K562 (cell line): Measurements from ENCODE around the gene HSP90AA1. TPM values are rescaled to one million over a fixed set of nuclear protein-coding genes. Genes with fewer than 3 reads are reported as not detected.

Experiments
- ATAC-seq: fragments of 200-7000 bp; cut with Tn5 transposase; 3 replicates; pipeline ENCODE4 v1.9.1; 2020; ENCODE audit warnings: moderate library complexity
- BruUV-seq: library from RNA; stranded (reverse); fragments of 400-500 nt; replicated peaks from 2 replicates; lab custom pipeline; 2021; lab: Mats Ljungman, UMichigan
- CTCF ChIA-PET: fragments of 300-600 bp; formaldehyde crosslinking; extraction: SDS; loops from one replicate; lab custom pipeline; 2021; ENCODE audit warnings: low intra/inter-chr PET ratio; lab: Yijun Ruan, JAX
- POLR2A ChIA-PET: fragments of 300-600, 350-650 bp; sonication (Branson Sonifier 250); formaldehyde crosslinking; extraction: SDS; loops from one replicate; lab custom pipeline; 2021; ENCODE audit warnings: antibody characterized with exemption, inconsistent platforms; lab: Yijun Ruan, JAX
- DNase-seq, 4 experiments: peaks; one replicate each; pipeline versions ENCODE4 v3.0.0 to v3.0.0-alpha.2; 2011 to 2018; ENCODE audit warnings: low spot score in 3 of 4, mixed read lengths in 3 of 4; ENCODE audit errors: extremely low read depth in 1 of 4
- FAIRE-seq: peaks from 2 replicates; lab custom pipeline; 2011; peaks lifted over from hg19 to GRCh38; lab: Jason Lieb, UNC
- H2AFZ ChIP-seq: 2 replicates; pipeline ENCODE4 v1.6.0; 2011; ENCODE audit warnings: low read depth, low read length, control low read depth, inconsistent platforms
- H3K27ac ChIP-seq: fragments of 200-600 bp; 3 replicates; pipeline ENCODE4 v1.8.0; 2011; ENCODE audit warnings: low read depth, mild to moderate bottlenecking, control low read depth, inconsistent platforms, low read length, moderate library complexity, mixed read lengths; ENCODE audit errors: extremely low read depth
- H3K27me3 ChIP-seq, 2 experiments: fragments of 300-600 bp in 1 of 2; 2 replicates in 1 of 2; 3 replicates in 1 of 2; pipeline versions ENCODE4 v1.6.0 to v1.8.0; 2011; ENCODE audit warnings: inconsistent platforms in 2 of 2, low read length in 2 of 2, mild to moderate bottlenecking in 1 of 2, mixed read lengths in 1 of 2, moderate library complexity in 1 of 2; ENCODE audit not compliant: control insufficient read depth in 2 of 2, insufficient read depth in 2 of 2
- H3K36me3 ChIP-seq: fragments of 300-600 bp; 3 replicates; pipeline ENCODE4 v1.8.0; 2011; ENCODE audit warnings: mild to moderate bottlenecking, low read length, inconsistent platforms; ENCODE audit not compliant: control insufficient read depth, insufficient read depth
- H3K4me1 ChIP-seq, 2 experiments: fragments of 200-600 bp in 1 of 2; replicated peaks in 1 of 2; 2 replicates in 1 of 2; 3 replicates in 1 of 2; pipeline versions ENCODE4 v1.5.1 to v1.8.0; 2011; ENCODE audit warnings: inconsistent platforms in 2 of 2, low read length in 2 of 2, mild to moderate bottlenecking in 1 of 2, mixed read lengths in 1 of 2, moderate library complexity in 1 of 2; ENCODE audit not compliant: control insufficient read depth in 2 of 2, insufficient read depth in 2 of 2
- H3K4me2 ChIP-seq: 2 replicates; pipeline ENCODE4 v1.6.1; 2011; ENCODE audit warnings: low read length, control low read depth, inconsistent platforms, mixed read lengths; ENCODE audit not compliant: insufficient read depth
- H3K4me3 ChIP-seq: fragments of 200-600 bp; sonication (generic), shearing (Covaris generic); 2 replicates; pipeline ENCODE4 v1.5.1; 2016; ENCODE audit warnings: control low read depth, inconsistent platforms
- H3K79me2 ChIP-seq: fragments of 200-600 bp; 3 replicates; pipeline ENCODE4 v1.8.0; 2011; ENCODE audit warnings: low read length, inconsistent platforms; ENCODE audit not compliant: control insufficient read depth, insufficient read depth
- H3K9ac ChIP-seq, 2 experiments: 2 replicates each; pipeline versions ENCODE4 v1.6.0 to v1.6.1; 2011; ENCODE audit warnings: low read depth in 2 of 2, low read length in 2 of 2, control low read depth in 1 of 2, inconsistent platforms in 1 of 2, mild to moderate bottlenecking in 1 of 2, mixed read lengths in 1 of 2; ENCODE audit not compliant: insufficient read depth in 1 of 2
- H3K9me1 ChIP-seq: one replicate; pipeline ENCODE4 v1.6.0; 2011; ENCODE audit warnings: inconsistent platforms, mild to moderate bottlenecking, low read length, moderate library complexity; ENCODE audit not compliant: control insufficient read depth, insufficient read depth
- H3K9me3 ChIP-seq: replicated peaks from 2 replicates; pipeline ENCODE4 v1.5.1; 2011; ENCODE audit warnings: low read depth, low read length, inconsistent platforms; ENCODE audit not compliant: control insufficient read depth, insufficient read depth
- H4K20me1 ChIP-seq: replicated peaks from 2 replicates; pipeline ENCODE4 v1.6.1; 2011; ENCODE audit warnings: low read length, inconsistent platforms, mixed read lengths; ENCODE audit not compliant: control insufficient read depth, insufficient read depth
- BRCA1 ChIP-seq, 2 experiments: fragments of 450-650 bp in 1 of 2; sonication (generic) in 1 of 2; formaldehyde crosslinking in 1 of 2; IDR thresholded peaks; 2 replicates each; pipeline versions ENCODE4 v1.5.0 to v1.6.1; 2017 to 2020; ENCODE audit warnings: mild to moderate bottlenecking in 1 of 2, missing genetic modification reagents in 1 of 2
- CC2D1A ChIP-seq: fragments of 450-650 bp; IDR thresholded peaks from 2 replicates; pipeline ENCODE4 v1.6.1; 2017; ENCODE audit warnings: mild to moderate bottlenecking
- FIP1L1 ChIP-seq: fragments of 200-400 bp; formaldehyde crosslinking; IDR thresholded peaks from 2 replicates; pipeline ENCODE4 v1.6.1; 2018; ENCODE audit warnings: mild to moderate bottlenecking, low read depth, low read length; ENCODE audit not compliant: poor library complexity, severe bottlenecking
- GABPB2 ChIP-seq: fragments of 250-450 bp; sonication (Bioruptor Pico); conservative IDR thresholded peaks from 2 replicates; pipeline ENCODE4 v1.5.1; 2021; ENCODE audit warnings: mild to moderate bottlenecking
- KHSRP ChIP-seq: fragments of 450-650 bp; IDR thresholded peaks from 2 replicates; pipeline ENCODE4 v1.6.1; 2017
- NCOR1 ChIP-seq: fragments of 450-650 bp; IDR thresholded peaks from 2 replicates; pipeline ENCODE4 v1.6.1; 2016; ENCODE audit warnings: mild to moderate bottlenecking, moderate library complexity
- TRIM24 ChIP-seq, 2 experiments: fragments of 450-650 bp; IDR thresholded peaks; 2 replicates each; pipeline ENCODE4 v1.6.1; 2016
- ZNF408 ChIP-seq: fragments of 250-450 bp; sonication (Bioruptor Pico); IDR thresholded peaks from 2 replicates; pipeline ENCODE4 v1.4.0; 2020; ENCODE audit warnings: low read depth, mild to moderate bottlenecking, moderate library complexity
- ZNF785 ChIP-seq: fragments of 250-450 bp; sonication (Bioruptor Pico); IDR thresholded peaks from 2 replicates; pipeline ENCODE4 v1.4.0; 2020; ENCODE audit warnings: mild to moderate bottlenecking
- WGBS: fragments of 100-300 bp; shearing (Covaris generic); methylation state at CpG from one replicate; pipeline ENCODE4 v1.1.6; 2016; ENCODE audit warnings: low coverage, mixed read lengths; ENCODE audit not compliant: insufficient coverage; ENCODE audit errors: missing lambda C conversion rate; 5-methylcytosine and 5-hydroxymethylcytosine counted together
- in situ Hi-C: fragments of 300-500 bp; cut with MboI; formaldehyde crosslinking; loops from 4 replicates; pipeline ENCODE4 v1.15.0; 2018; ENCODE audit warnings: inconsistent platforms, mixed read lengths
- intact Hi-C: fragments of 100-400 bp; cut with micrococcal nuclease; formaldehyde crosslinking; loops from 2 replicates; pipeline ENCODE4 v1.14.2; 2022
- polyA plus RNA-seq, 8 experiments: library from polyadenylated mRNA; depleted of rRNA in 4 of 8; stranded (reverse) in 5 of 8; unstranded in 3 of 8; fragments of >200 nt; fragmentation: Nextera tagmentation in 2 of 8; fragmentation: Illumina TruSeq in 1 of 8; extraction: Ambion mirVana in 2 of 8; extraction: Trizol in 1 of 8; gene quantifications; 2 replicates each; pipeline versions ENCODE4 v1.2.1 to v1.2.3, GENCODE V29; 2011 to 2014; ENCODE audit warnings: inconsistent platforms in 1 of 8, missing spikeins in 1 of 8
- total RNA-seq, 7 experiments: library from RNA; depleted of rRNA in 6 of 7; stranded (reverse); fragments of >200 nt in 6 of 7; fragmentation: Illumina TruSeq in 2 of 7; extraction: Trizol in 2 of 7; gene quantifications; 2 replicates each; pipeline versions ENCODE4 v1.2.1 to v1.2.3, GENCODE V29; 2011 to 2021; ENCODE audit warnings: low replicate concordance in 1 of 7
- TF ChIP-seq, protein P1 (sequence below): fragments of 450-650 bp; formaldehyde crosslinking; IDR thresholded peaks from 2 replicates; pipeline ENCODE4 v1.4.0; 2020; ENCODE audit warnings: mild to moderate bottlenecking, mixed read lengths
- TF ChIP-seq, protein P2 (sequence below): sonication (generic); formaldehyde crosslinking; IDR thresholded peaks from 2 replicates; pipeline ENCODE4 v1.8.1; 2023; ENCODE audit warnings: mild to moderate bottlenecking, missing genetic modification reagents
- TF ChIP-seq, protein P3 (sequence below), 2 experiments: IDR thresholded peaks; 2 replicates each; pipeline ENCODE4 v1.6.1; 2011; ENCODE audit warnings: borderline replicate concordance in 1 of 2, control low read depth in 1 of 2, low read depth in 1 of 2, low read length in 1 of 2, mild to moderate bottlenecking in 1 of 2, mixed read lengths in 1 of 2, moderate library complexity in 1 of 2; ENCODE audit not compliant: insufficient read depth in 1 of 2, insufficient read length in 1 of 2, poor library complexity in 1 of 2, severe bottlenecking in 1 of 2; ENCODE audit errors: extremely low read depth in 1 of 2
- TF ChIP-seq, protein P4 (sequence below): sonication (generic); formaldehyde crosslinking; IDR thresholded peaks from 2 replicates; pipeline ENCODE4 v1.8.0; 2022; ENCODE audit warnings: mild to moderate bottlenecking, low read depth, missing genetic modification reagents

Gene HSP90AA1
- total and polyA plus RNA-seq, 9 of the 15 experiments (the other 6 are each of a cell fraction or from before 2014, with no cell fraction given): 377 to 1,731 (median 879) TPM

DNA sequence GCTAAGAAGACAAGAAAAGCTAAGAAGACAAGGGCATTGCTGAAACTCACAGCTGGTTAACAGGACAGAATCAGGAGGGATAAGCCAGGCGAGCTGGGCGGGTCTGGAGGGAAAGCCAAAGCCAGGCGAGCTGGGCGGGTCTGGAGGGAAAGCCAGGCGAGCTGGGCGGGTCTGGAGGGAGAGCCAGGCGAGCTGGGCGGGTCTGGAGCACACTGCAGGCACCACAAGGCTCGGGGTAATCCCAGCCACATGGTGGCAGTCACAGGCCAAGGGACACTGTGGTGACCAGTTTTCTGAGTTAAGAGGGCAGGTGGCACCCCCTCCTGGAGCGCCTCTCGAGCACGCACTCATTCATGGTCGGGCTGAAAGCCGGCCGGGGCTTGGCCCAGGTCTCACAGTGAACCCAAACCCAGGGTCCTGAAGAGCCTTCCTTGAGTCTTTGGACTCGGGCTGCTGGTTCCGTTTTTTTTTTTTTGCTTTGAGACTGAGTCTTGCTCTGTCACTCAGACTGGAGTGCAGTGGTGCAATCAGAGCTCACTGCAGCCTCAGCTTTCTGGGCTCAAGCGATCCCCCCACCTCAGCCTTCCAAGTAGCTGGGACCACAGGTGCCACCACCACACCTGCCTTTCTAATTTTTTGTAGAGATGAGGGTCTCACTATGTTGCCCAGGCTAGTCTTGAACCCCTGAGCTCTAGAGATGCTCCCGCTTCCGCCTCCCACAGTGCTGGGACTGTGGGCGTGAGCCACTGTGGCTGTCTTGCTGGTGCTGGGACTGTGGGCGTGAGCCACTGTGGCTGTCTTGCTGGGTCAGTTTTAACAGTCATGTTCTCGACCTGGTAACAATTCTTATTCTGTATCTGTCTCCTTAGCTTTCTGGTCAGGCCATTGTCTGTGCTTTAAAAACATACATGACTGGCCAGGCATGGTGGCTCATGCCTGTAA is 40.2 kb downstream of the HSP90AA1 start:
- Histone ChIP-seq H3K4me3 (no peak overlapping the region), H3K4me2 (no peak overlapping the region), H3K27me3 (no peaks in the 10 kb centered on the region), H2AFZ (no peak overlapping the region), H3K36me3 (peaks cover 80% of the 10 kb centered on the region), H3K4me1 (peaks cover 0 to 11% of the 10 kb centered on the region in 2 experiments; a peak in 2 of 5 replicates), H3K9me3 (no peaks in the 10 kb centered on the region), H3K27ac (no peak overlapping the region), H3K9ac (no peak overlapping the region), H4K20me1 (no peaks in the 10 kb centered on the region), H3K9me1 (no peaks in the 10 kb centered on the region), H3K79me2 (no peaks in the 10 kb centered on the region)
- ATAC-seq (peak; percentile 100), DNase-seq (peak; percentile 74 to 83 (median 80)), FAIRE-seq (peak; percentile 84)
- ChIA-PET CTCF (interaction anchor here (0.6 to 2.0 kb wide), 7 partner anchors 50 to 340 kb away, joined by 3 to 18 read pairs (median 5); no protein-coding TSS in a partner anchor), POLR2A (interaction anchor here (0.5 to 1.4 kb wide), 4 partner anchors 9 to 452 kb away, joined by 3 to 4 read pairs (median 3); partner anchors contain the start of gene HSP90AA1)
- in situ Hi-C loops: no loop called here
- BruUV-seq: no TSS peak
- 45% methylated on average over 14 of the region's 23 CpGs for WGBS
- intact Hi-C loops: loop anchor here (1.0 to 5.0 kb wide), 2 partner anchors 50 to 84 kb away; partner anchors contain the start of gene DYNC1H1
- TF ChIP-seq ZNF785 (CRISPR knock-in tag) (no peak), GABPB2 (CRISPR knock-in tag) (no peak), NCOR1 (0 out of 2 replicates have a peak, but pooled peaks have one; percentile 11), CC2D1A (peak; percentile 64), KHSRP (no peak), TRIM24 (IDR thresholded peaks at IDR 0.05) (0 out of 4 replicates have a peak, but pooled peaks of 1 of the 2 experiments have one; percentile 9), FIP1L1 (no peak), ZNF408 (CRISPR knock-in tag) (no peak), BRCA1 (IDR thresholded peaks at IDR 0.05) (no peak), BRCA1 (CRISPR knock-in tag; IDR thresholded peaks at IDR 0.05) (no peak)
- TF ChIP-seq, protein P1, sequence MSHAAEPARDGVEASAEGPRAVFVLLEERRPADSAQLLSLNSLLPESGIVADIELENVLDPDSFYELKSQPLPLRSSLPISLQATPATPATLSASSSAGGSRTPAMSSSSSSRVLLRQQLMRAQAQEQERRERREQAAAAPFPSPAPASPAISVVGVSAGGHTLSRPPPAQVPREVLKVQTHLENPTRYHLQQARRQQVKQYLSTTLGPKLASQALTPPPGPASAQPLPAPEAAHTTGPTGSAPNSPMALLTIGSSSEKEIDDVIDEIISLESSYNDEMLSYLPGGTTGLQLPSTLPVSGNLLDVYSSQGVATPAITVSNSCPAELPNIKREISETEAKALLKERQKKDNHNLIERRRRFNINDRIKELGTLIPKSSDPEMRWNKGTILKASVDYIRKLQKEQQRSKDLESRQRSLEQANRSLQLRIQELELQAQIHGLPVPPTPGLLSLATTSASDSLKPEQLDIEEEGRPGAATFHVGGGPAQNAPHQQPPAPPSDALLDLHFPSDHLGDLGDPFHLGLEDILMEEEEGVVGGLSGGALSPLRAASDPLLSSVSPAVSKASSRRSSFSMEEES: no peak
- TF ChIP-seq, protein P2, sequence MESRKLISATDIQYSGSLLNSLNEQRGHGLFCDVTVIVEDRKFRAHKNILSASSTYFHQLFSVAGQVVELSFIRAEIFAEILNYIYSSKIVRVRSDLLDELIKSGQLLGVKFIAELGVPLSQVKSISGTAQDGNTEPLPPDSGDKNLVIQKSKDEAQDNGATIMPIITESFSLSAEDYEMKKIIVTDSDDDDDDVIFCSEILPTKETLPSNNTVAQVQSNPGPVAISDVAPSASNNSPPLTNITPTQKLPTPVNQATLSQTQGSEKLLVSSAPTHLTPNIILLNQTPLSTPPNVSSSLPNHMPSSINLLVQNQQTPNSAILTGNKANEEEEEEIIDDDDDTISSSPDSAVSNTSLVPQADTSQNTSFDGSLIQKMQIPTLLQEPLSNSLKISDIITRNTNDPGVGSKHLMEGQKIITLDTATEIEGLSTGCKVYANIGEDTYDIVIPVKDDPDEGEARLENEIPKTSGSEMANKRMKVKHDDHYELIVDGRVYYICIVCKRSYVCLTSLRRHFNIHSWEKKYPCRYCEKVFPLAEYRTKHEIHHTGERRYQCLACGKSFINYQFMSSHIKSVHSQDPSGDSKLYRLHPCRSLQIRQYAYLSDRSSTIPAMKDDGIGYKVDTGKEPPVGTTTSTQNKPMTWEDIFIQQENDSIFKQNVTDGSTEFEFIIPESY (CRISPR knock-in tag): peak; percentile 89; the same call in 1 of the 2 replicates
- TF ChIP-seq, protein P3, sequence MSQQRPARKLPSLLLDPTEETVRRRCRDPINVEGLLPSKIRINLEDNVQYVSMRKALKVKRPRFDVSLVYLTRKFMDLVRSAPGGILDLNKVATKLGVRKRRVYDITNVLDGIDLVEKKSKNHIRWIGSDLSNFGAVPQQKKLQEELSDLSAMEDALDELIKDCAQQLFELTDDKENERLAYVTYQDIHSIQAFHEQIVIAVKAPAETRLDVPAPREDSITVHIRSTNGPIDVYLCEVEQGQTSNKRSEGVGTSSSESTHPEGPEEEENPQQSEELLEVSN (IDR thresholded peaks at IDR 0.05; ENCODE audit: borderline replicate concordance in 1 of 2, extremely low read depth in 1 of 2, insufficient read depth in 1 of 2, insufficient read length in 1 of 2, low read depth in 1 of 2, low read length in 1 of 2, poor library complexity in 1 of 2, severe bottlenecking in 1 of 2): peak in 1 of 2 experiments; percentile 42
- TF ChIP-seq, protein P4, sequence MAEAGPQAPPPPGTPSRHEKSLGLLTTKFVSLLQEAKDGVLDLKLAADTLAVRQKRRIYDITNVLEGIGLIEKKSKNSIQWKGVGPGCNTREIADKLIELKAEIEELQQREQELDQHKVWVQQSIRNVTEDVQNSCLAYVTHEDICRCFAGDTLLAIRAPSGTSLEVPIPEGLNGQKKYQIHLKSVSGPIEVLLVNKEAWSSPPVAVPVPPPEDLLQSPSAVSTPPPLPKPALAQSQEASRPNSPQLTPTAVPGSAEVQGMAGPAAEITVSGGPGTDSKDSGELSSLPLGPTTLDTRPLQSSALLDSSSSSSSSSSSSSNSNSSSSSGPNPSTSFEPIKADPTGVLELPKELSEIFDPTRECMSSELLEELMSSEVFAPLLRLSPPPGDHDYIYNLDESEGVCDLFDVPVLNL (CRISPR knock-in tag): no peak
